22Rv1 (cell line): ENCODE measurements around the gene RASGEF1B.

Experiments
- CTCF ChIP-seq: fragments of 450-650 bp; IDR thresholded peaks from 2 replicates; pipeline ENCODE4 v1.5.1; 2017; ENCODE audit warnings: mild to moderate bottlenecking
- ZFX ChIP-seq: fragments of 450-650 bp; IDR thresholded peaks from 2 replicates; pipeline ENCODE4 v1.6.1; 2017; ENCODE audit warnings: antibody characterized with exemption, borderline replicate concordance

DNA sequence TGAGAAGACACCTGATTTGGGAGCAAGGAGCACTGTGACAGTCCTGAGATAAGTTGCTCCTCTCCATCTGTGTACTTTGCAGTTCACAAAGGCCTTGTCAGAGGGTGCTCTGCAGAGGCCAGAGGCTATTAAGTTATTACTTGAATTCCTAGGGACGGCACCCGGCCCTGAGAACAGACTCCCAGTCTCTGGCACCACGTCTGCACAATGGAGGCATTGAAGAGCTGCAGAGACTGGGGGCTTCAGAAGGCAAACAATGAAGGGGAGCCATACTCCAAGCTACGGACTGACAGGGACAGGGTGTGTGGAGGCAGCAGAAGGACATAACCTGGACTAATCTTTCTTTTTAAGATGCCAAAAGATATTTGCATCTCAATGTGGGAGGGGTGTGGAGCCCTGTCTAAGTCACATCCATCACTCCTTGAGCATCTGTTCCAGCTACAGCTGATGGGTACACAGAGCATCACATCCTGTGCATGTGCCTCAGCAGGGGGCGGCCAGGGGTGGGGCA is 11.5 kb downstream of the RASGEF1B start:
- TF ChIP-seq CTCF (no peak), ZFX (no peak)
